ENCODE results near the gene TBPL1.

DNA sequence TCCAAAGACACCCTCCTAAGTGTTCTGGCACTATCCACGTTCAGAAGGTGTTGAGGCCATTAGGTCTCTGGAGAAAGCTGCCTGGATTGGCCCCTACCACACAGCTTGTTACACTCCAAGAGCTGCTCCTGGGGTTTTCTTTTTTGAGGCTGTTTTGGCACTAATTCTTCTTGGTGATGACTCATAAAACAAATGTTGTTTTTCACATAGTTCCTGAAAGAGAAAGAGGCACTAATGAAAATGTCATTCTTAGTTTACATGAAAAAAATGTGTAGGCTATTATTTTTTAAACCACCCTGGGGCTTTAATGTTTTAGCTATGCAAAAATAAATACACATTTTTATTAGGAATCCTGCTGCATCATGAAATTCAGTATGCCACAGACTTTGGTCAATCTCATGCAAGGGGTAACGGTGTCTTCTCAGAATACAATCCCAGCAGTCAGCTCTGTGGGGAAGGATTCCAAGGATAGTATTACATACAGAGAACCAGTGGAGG lies 38.1 kb downstream of the TBPL1 start:
- TF ChIP-seq, protein P1, sequence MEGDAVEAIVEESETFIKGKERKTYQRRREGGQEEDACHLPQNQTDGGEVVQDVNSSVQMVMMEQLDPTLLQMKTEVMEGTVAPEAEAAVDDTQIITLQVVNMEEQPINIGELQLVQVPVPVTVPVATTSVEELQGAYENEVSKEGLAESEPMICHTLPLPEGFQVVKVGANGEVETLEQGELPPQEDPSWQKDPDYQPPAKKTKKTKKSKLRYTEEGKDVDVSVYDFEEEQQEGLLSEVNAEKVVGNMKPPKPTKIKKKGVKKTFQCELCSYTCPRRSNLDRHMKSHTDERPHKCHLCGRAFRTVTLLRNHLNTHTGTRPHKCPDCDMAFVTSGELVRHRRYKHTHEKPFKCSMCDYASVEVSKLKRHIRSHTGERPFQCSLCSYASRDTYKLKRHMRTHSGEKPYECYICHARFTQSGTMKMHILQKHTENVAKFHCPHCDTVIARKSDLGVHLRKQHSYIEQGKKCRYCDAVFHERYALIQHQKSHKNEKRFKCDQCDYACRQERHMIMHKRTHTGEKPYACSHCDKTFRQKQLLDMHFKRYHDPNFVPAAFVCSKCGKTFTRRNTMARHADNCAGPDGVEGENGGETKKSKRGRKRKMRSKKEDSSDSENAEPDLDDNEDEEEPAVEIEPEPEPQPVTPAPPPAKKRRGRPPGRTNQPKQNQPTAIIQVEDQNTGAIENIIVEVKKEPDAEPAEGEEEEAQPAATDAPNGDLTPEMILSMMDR (IDR thresholded peaks at IDR 0.05): no peak
- TF ChIP-seq POLR2AphosphoS5 (IDR thresholded peaks at IDR 0.05): no peak
- no peak for TF ChIP-seq POLR2A (IDR thresholded peaks at IDR 0.05)

All from breast epithelium (tissue), 3 donors.